GM10266 (cell line): ENCODE results near the gene RNF41.
A peak's percentile ranks its signal among the peaks of the same experiment; 100 is the strongest.
"Not testable (repeated sequence)": the region's sequence is repeated elsewhere in the genome, so short reads cannot be mapped to it uniquely, and the experiment has no call there.

Source experiments
- DNase-seq: peaks from one replicate; pipeline ENCODE4 v3.0.0; 2012; ENCODE audit errors: extremely low spot score
- CTCF ChIP-seq: IDR thresholded peaks from 2 replicates; pipeline ENCODE4 v1.5.1; 2012; ENCODE audit warnings: mild to moderate bottlenecking, low read depth; ENCODE audit not compliant: control insufficient read depth, insufficient read depth; ENCODE audit errors: missing control alignments

The RNF41 gene

DNA sequence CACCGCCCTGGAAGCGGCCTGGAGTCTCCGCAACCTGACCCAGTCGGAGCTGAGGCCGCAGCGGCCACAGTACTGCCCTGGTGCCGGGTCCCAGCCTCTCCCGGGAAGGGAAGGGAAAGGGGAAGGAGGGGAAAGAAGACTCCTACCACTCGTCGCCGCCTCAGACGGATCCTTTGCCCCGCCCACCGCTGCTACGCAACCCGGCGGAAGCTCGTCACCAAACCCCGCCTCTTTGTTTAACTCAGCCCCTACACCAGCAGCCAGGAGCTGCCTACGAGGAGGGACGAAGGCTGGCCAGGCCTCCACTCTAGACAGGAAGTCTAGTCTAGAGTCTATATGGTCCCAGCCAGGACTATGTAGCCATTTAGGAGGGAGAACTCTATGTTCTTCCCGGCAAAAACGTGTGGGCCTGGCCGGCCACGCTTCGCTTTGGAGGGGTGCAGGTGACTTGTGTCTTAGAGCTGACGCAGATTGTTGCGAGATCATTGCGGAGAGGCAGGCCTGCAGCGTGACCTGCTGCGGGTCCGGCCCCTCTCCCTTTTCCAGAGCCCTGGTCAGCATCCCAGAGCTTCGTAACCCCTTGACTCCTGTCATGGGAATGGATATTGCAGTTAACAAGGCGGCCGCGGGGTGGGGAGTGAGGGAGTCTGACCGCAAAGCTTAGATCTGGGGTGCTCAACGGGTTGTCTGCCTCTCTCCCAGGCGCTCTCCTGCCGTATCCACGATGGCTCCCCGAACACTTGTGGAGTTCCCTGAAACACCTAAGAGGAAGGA is at the start of gene RNF41:
RNF41 (minus strand) TSS at position 166 of the 774 bp plus-strand sequence. CDS start 7,875 bp downstream, outside the sequence.
- peak; percentile 96 for DNase-seq
- no peak for TF ChIP-seq CTCF

DNA sequence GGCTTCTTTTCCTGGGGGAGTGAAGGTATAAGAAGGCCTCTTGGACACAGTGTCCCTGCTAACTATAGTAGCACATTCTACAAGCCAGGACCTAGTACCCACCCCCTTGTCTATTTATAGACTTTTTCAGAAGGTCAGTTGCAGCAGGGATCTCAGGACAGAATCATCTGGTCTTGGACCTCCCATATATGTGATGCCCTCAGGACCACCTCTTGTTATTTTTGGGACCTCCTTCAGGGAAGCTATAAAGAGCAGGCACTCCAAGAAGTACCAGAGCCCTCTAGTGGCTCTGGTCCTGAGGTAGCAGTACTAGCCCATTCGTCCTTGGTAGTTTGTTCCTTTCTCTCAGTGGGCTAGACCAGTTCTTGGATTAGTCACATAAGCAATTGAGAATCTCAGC is 49.3 kb upstream of the RNF41 start:
- no peak for DNase-seq
- peak; percentile 60 for TF ChIP-seq CTCF

DNA sequence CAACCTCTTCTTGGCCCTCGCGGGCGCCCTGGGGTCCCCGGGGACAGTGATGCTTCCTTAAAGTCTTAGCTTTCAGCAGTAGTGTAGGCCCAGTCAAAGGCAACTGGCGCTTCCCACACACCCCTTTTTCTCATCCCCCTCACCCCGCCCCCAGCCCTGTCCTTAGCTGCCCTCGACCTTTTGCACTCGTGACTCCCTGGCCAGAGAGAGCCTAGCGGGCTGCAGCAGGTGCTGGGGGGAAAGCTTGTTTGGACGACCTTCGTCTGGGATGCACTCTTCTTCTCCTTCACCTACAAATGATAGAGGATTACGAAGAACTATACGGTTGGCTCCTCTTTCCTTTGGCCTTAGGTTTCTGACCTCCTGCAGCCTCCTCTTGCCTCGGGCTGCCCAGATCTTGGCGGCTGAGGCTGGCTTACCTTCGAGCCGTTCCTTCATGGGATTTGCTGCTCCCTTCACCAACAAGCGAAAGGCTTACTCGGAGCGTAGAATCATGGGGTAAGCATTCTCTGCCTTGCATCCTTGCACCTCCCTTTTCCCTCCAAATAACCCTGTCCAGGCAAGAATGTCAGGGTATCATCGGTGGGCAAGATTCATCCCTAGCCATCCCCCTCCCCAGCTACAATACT is 45.8 kb upstream of the RNF41 start:
- no peak for TF ChIP-seq CTCF
- no peak for DNase-seq

- DNase-seq: peak; percentile 93
- TF ChIP-seq CTCF: peak; percentile 47
Observed at GRCh38 chr12:56266693-56267442, 45.1 kb upstream of the RNF41 start, which contains the start of gene COQ10A. COQ10A (plus strand) TSS chr12:56266942; CDS start chr12:56267119, 177 bp downstream.

DNA sequence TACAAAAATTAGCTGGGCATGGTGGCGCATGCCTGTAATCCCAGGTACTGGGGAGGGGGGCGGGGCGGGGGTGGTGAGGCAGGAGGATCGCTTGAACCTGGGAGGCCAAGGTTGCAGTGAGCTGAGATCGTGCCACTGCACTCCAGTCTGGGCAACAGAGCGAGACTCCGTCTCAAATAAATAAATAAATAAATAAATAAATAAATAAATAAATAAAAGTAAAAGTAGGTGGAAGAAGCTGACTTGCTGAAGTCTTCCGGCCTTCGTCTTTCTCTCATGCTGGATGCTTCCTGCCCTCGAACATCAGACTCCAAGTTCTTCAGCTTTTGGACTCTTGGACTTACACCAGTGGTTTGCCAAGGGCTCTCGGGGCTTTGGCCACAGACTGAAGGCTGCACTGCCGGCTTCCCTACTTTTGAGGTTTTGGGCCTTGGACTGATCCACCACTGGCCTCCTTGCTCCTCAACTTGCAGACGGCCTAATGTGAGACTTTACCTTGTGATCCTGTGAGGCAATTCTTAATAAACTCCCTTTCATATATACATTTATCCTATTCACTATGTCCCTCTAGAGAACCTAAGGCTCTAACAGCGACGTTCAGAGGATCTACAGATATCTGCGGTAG is 44.5 kb upstream of the RNF41 start:
- DNase-seq: not testable (repeated sequence)

- TF ChIP-seq CTCF: peak; percentile 10
- DNase-seq: not testable (repeated sequence)
Observed at GRCh38 chr12:56262955-56263354, 41.2 kb upstream of the RNF41 start.

GRCh38 chr12:56261503-56262232 is 39.9 kb upstream of the RNF41 start:
- TF ChIP-seq CTCF: no peak
- no peak for DNase-seq
